Measurements from ENCODE around the gene SPAG17. TPM values are rescaled to one million over a fixed set of nuclear protein-coding genes. Genes with fewer than 3 reads are reported as not detected.

Gene SPAG17
- total RNA-seq, 1 experiment from 2014 or later, result not detected

- Histone ChIP-seq H3K27me3 (ENCODE audit: insufficient read depth, low read length) (peaks cover 17% of the 10 kb centered on the region), H2AFZ (ENCODE audit: low read depth, low read length, poor library complexity, severe bottlenecking) (no peak overlapping the region), H3K4me1 (ENCODE audit: control insufficient read depth in 1 of 2, insufficient read depth in 2 of 2, low read length in 2 of 2) (no peaks in the 10 kb centered on the region), H3K79me2 (ENCODE audit: insufficient read depth, low read length) (no peaks in the 10 kb centered on the region), H3K27ac (ENCODE audit: low read depth, low read length) (no peak overlapping the region), H3K4me3 (replicated peaks in 1 of 2; ENCODE audit: low read depth in 1 of 2, low read length in 2 of 2) (no peak overlapping the region), H3K9ac (ENCODE audit: low read length) (no peak overlapping the region), H3K4me2 (ENCODE audit: low read length) (no peak overlapping the region), H3K9me3 (ENCODE audit: control insufficient read depth in 1 of 2, insufficient read depth in 1 of 2, low read depth in 1 of 2, low read length in 2 of 2) (no peaks in the 10 kb centered on the region), H4K20me1 (ENCODE audit: insufficient read depth) (no peaks in the 10 kb centered on the region), H3K36me3 (ENCODE audit: control insufficient read depth in 1 of 2, insufficient read depth in 2 of 2, low read length in 2 of 2) (no peaks in the 10 kb centered on the region), H3K9me2 (ENCODE audit: insufficient read depth) (no peaks in the 10 kb centered on the region)
- CTCF ChIA-PET, result no interaction called here
- BruUV-seq (replicated peaks), result no TSS peak
- TF ChIP-seq POLR2AphosphoS5 (IDR thresholded peaks at IDR 0.05; ENCODE audit: low read depth, low read length) (no peak), ZFX (IDR thresholded peaks at IDR 0.05) (no peak), SIN3A (IDR thresholded peaks at IDR 0.05; ENCODE audit: low read depth) (no peak), ATF3 (IDR thresholded peaks at IDR 0.05) (no peak), MAX (IDR thresholded peaks at IDR 0.05) (no peak), POLR2A (IDR thresholded peaks at IDR 0.05; ENCODE audit: borderline replicate concordance, extremely low read depth, insufficient read depth, insufficient read length) (no peak), CBX3 (IDR thresholded peaks at IDR 0.05; ENCODE audit: low read depth) (no peak)
- no peak for ATAC-seq
- POLR2A ChIA-PET, result no interaction called here
- DNase-seq (ENCODE audit: low read depth, low spot score), result no peak
- intact Hi-C loops (cut with micrococcal nuclease), result no loop called here
- RAD21 ChIA-PET (ENCODE audit: low non-redundant PET in 1 of 2, low total read pairs in 2 of 2, uncharacterized antibody in 2 of 2, unreplicated experiment in 2 of 2), result no interaction called here
These were observed 83.0 kb downstream of the SPAG17 start for GRCh38 chr1:118101999-118102398.

DNA sequence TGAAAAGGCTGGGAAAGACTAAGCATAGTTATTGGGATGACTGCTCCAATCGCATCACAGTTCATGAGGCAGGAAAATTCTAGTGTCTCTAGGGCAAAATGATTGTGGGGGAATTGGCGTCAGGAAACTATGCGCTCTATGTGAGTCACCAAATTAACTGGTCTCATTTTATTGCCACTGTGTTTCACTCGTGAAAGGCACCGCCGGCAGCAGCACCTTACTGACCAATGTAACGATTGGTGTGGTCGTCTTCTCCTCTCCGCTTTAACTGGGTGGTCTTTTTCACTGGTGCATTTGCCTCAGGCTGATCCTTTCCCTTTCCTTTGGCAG, 83.5 kb downstream of the SPAG17 start:
- no peak overlapping the region for H3K4me3 ChIP-seq (replicated peaks in 1 of 2; ENCODE audit: low read depth in 1 of 2, low read length in 2 of 2)
- ChIA-PET POLR2A (no interaction called here), CTCF (no interaction called here), RAD21 (ENCODE audit: low non-redundant PET in 1 of 2, low total read pairs in 2 of 2, uncharacterized antibody in 2 of 2, unreplicated experiment in 2 of 2) (no interaction called here)
- ATAC-seq (no peak), DNase-seq (ENCODE audit: low read depth, low spot score) (no peak)
- H3K27me3 ChIP-seq (ENCODE audit: insufficient read depth, low read length), result peaks cover 17% of the 10 kb centered on the region
- H3K79me2 ChIP-seq (ENCODE audit: insufficient read depth, low read length), result no peaks in the 10 kb centered on the region
- H3K9ac ChIP-seq (ENCODE audit: low read length), result no peak overlapping the region
- intact Hi-C loops (cut with micrococcal nuclease), result no loop called here
- no peaks in the 10 kb centered on the region for H3K9me2 ChIP-seq (ENCODE audit: insufficient read depth)
- H2AFZ ChIP-seq (ENCODE audit: low read depth, low read length, poor library complexity, severe bottlenecking), result no peak overlapping the region
- H4K20me1 ChIP-seq (ENCODE audit: insufficient read depth), result no peaks in the 10 kb centered on the region
- H3K36me3 ChIP-seq (ENCODE audit: control insufficient read depth in 1 of 2, insufficient read depth in 2 of 2, low read length in 2 of 2), result no peaks in the 10 kb centered on the region
- H3K9me3 ChIP-seq (ENCODE audit: control insufficient read depth in 1 of 2, insufficient read depth in 1 of 2, low read depth in 1 of 2, low read length in 2 of 2), result no peaks in the 10 kb centered on the region
- H3K4me2 ChIP-seq (ENCODE audit: low read length), result no peak overlapping the region
- no peaks in the 10 kb centered on the region for H3K4me1 ChIP-seq (ENCODE audit: control insufficient read depth in 1 of 2, insufficient read depth in 2 of 2, low read length in 2 of 2)
- no TSS peak for BruUV-seq (replicated peaks)
- TF ChIP-seq SRF (IDR thresholded peaks at IDR 0.05; ENCODE audit: low read depth) (no peak), YY1 (IDR thresholded peaks at IDR 0.05; ENCODE audit: extremely low read depth, insufficient replicate concordance, low read depth, low read length) (no peak), ATF3 (IDR thresholded peaks at IDR 0.05) (no peak)
- no peak overlapping the region for H3K27ac ChIP-seq (ENCODE audit: low read depth, low read length)

Measured in HCT116 (cell line).